DOHH2 (cell line): Measurements from ENCODE around the gene MYO1F.

ENCODE experiments used
- EZH2phosphoT487 ChIP-seq: fragments of 200-600 bp; sonication (generic); IDR thresholded peaks from 2 replicates; pipeline ENCODE4 v1.6.1; 2017; ENCODE audit warnings: borderline replicate concordance, mild to moderate bottlenecking, antibody characterized with exemption, low read length, moderate library complexity, mixed read lengths
- TF ChIP-seq, protein P1 (sequence below): fragments of 200-600 bp; sonication (generic); IDR thresholded peaks from one replicate; pipeline ENCODE4 v1.5.1; 2014; ENCODE audit warnings: antibody characterized with exemption, mild to moderate bottlenecking, low read depth, low read length; ENCODE audit not compliant: poor library complexity, severe bottlenecking

- TF ChIP-seq, protein P1, sequence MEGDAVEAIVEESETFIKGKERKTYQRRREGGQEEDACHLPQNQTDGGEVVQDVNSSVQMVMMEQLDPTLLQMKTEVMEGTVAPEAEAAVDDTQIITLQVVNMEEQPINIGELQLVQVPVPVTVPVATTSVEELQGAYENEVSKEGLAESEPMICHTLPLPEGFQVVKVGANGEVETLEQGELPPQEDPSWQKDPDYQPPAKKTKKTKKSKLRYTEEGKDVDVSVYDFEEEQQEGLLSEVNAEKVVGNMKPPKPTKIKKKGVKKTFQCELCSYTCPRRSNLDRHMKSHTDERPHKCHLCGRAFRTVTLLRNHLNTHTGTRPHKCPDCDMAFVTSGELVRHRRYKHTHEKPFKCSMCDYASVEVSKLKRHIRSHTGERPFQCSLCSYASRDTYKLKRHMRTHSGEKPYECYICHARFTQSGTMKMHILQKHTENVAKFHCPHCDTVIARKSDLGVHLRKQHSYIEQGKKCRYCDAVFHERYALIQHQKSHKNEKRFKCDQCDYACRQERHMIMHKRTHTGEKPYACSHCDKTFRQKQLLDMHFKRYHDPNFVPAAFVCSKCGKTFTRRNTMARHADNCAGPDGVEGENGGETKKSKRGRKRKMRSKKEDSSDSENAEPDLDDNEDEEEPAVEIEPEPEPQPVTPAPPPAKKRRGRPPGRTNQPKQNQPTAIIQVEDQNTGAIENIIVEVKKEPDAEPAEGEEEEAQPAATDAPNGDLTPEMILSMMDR, result no peak
- TF ChIP-seq EZH2phosphoT487, result no peak
These were observed 75.3 kb downstream of the MYO1F start for GRCh38 chr19:8501981-8502380.
